T47D (cell line): ENCODE measurements around the gene GZMM.

Experiments used
- DNase-seq, 2 experiments: peaks; one replicate each; pipeline versions ENCODE4 v3.0.0 to v3.0.0-alpha.2; 2011 to 2012; ENCODE audit warnings: low read depth in 1 of 2, low spot score in 1 of 2
- JUND ChIP-seq: IDR thresholded peaks from 2 replicates; pipeline ENCODE4 v1.6.1; 2012; ENCODE audit warnings: low read depth
- in situ Hi-C: cut with HindIII; loops from 2 replicates; pipeline ENCODE4 v1.10.0; 2016; ENCODE audit warnings: low sequenced_read_pairs, low pct_unique_long_range_greater_than_20kb

Gene GZMM

DNA sequence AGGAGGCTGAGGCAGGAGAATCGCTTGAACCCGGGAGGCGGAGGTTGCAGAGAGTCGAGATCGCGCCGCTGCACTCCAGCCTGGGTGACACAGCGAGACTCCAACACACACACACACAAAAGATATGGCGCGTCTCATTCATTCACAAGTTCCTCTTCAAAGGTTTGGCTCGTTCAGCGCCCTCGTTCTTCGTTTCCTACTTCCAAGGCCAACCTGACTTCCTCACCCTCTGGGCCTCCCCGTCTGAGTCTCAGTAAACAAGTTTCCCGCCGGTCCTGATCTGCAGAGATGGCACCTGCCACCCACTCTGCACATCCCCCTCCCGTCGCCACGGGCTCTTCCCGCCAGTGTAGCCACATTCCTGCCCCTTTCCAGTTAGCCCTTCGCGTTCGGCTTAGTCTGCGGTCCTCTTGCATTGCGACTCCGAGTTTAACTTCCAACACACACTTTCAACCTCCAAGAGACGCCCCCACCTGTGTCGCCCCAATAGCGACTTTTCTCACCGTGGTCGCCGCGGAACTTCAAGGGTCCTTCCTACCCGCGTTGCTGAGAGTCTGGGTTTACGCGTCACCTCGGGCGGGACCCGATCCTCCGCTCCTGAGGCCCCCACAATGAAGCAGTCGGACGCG lies 27.2 kb downstream of the GZMM start:
- no peak for TF ChIP-seq JUND
- peak; percentile 68 to 97 for DNase-seq
- in situ Hi-C loops = no loop called here

DNA sequence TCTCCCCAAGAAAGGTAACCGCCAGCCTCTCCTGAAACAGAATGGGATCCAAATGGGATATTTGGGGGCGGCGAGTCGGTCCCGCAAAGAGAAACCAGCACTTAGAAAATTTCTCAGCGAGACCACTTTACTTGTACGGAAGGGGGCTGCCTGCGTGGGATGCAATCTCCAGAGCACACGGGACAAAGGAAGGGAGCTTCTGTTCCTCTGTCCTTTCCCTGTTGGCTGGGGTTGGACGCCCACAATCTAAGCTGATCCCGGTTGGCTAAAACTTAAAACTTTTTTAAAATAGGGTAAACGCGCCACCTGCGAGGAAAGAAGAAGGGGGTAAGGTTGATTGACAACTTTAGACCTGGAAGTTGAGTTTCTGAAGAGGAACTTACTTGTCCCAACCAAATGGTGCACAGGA lies 27.7 kb downstream of the GZMM start:
- in situ Hi-C loops = no loop called here
- DNase-seq = peak in 1 of 2 experiments; percentile 73
- no peak for TF ChIP-seq JUND

DNA sequence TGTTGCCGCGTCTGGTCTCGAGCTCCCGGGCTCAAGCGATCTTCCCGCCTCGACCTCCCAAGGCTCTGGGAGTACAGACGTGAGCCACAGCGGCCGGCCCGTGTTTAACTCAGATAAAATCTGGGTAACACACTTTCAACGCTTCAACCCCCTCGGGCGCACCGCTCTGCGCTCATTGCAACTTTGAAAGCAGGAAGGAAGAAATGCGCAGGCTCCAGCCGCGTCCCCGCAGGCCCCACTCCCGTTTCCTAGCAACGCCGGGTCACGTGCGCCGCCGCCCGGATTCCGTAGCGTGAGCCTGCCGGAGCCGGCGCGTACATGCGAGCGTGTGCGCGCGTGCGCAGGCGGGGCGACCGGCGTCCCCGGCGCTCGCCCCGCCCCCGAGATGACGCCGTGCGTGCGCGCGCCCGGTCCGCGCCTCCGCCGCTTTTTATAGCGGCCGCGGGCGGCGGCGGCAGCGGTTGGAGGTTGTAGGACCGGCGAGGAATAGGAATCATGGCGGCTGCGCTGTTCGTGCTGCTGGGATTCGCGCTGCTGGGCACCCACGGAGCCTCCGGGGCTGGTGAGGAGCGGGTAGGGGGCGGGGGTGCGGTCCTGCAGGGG lies 28.4 kb downstream of the GZMM start, which contains the start of gene BSG:
TSS of gene BSG (plus strand) at position 457 of the 603 bp plus-strand sequence. CDS start at position 496, 39 bp downstream.
- TF ChIP-seq JUND = no peak; the same call in 1 of the 2 replicates
- in situ Hi-C loops = no loop called here

GRCh38 chr19:572743-573518 lies 29.1 kb downstream of the GZMM start:
- TF ChIP-seq JUND = no peak
- DNase-seq = peak in 1 of 2 experiments; percentile 56
- in situ Hi-C loops = no loop called here

More for the DNA sequence above, 28.4 kb downstream of the GZMM start, which contains the start of gene BSG:
- DNase-seq = peak; percentile 95 to 99

GRCh38 chr19:573519-573825 lies 29.6 kb downstream of the GZMM start:
- in situ Hi-C loops = no loop called here
- TF ChIP-seq JUND = no peak
- no peak for DNase-seq

GRCh38 chr19:574658-575526 lies 31.0 kb downstream of the GZMM start:
- no peak for TF ChIP-seq JUND
- DNase-seq = no peak
- in situ Hi-C loops = no loop called here

DNA sequence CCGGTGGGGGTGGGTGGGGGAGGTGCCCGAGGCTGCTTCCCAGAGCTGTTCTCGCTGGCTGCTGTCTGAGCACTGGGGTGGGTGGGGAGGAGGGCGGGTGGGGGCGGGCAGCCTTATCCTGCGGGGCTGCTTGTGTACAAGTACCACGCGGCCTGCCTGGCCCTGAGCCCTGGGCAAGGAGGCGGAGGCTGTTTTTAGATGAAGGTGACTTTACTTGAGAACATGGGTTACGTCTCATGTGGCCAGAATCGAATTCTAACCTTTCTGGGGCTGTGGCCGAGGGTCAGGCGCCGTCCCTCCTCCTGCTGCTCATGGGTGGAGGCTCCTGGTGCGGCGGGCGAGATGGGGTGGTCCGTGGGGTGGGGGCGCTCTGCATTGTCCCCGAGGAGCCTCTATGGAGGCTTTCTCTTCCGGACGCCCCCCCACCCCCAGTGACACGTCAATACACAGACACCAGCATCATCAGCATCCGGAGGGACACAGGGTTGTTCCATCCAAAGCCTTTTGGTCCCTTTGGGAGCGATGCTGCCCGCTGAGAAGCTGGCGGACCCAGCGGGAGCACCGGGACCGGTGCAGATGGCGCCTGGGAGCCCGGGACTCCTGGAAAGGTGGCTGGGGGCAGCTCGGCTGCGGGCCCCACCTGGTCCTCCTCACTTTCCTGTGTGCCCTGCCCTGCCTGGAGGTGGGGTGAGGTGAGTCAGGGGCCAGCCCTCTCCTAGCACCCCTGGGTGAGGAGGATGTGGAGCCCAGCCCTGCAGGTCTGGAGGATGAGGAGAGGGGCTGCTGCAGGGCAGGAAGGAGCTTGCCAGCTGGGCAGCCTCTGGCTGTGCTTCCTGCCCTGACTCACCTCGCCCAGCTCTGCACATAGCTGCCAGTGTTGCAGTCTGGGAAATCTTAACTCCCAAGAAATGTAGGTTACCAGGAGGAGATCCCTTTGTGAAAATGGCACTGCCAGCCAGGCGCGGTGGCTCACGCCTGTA lies 32.0 kb downstream of the GZMM start:
- in situ Hi-C loops = no loop called here

GRCh38 chr19:576768-577438 lies 33.0 kb downstream of the GZMM start:
- DNase-seq = no peak
- in situ Hi-C loops = no loop called here
- no peak for TF ChIP-seq JUND

More for the DNA sequence above, 32.0 kb downstream of the GZMM start:
- TF ChIP-seq JUND = no peak
- no peak for DNase-seq

DNA sequence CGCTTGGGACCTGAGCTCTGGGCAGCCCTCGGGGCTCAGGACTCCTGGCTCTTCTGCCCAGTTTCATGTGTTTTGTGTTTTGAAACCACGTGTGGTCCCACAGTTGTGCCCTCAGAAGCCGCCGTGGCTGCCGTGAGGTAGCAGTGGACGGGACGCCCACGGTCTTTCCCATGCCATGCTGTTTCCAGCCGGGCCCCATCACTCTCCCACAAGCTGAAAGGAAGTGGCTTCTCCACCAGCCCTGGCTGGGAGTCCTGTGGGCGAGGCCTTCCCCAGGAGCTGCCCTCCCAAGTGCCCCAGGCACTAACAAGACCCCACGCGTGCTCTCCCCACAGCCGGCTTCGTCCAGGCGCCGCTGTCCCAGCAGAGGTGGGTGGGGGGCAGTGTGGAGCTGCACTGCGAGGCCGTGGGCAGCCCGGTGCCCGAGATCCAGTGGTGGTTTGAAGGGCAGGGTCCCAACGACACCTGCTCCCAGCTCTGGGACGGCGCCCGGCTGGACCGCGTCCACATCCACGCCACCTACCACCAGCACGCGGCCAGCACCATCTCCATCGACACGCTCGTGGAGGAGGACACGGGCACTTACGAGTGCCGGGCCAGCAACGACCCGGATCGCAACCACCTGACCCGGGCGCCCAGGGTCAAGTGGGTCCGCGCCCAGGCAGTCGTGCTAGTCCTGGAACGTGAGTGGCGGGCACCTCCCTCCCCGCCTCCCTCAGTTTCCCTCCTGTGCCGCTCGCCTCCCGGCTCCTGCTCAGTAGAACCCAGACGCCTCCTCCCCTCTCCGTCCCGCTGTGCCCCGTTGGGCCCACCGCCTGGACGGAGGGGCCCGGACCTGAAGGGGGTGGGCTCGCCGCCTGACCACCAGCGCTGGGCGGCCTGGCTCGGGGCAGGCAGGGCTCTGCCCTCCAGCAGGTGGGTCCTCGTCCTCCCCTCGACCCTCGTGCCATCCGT lies 33.9 kb downstream of the GZMM start:
- no peak for TF ChIP-seq JUND
- in situ Hi-C loops = no loop called here
- DNase-seq = no peak

DNA sequence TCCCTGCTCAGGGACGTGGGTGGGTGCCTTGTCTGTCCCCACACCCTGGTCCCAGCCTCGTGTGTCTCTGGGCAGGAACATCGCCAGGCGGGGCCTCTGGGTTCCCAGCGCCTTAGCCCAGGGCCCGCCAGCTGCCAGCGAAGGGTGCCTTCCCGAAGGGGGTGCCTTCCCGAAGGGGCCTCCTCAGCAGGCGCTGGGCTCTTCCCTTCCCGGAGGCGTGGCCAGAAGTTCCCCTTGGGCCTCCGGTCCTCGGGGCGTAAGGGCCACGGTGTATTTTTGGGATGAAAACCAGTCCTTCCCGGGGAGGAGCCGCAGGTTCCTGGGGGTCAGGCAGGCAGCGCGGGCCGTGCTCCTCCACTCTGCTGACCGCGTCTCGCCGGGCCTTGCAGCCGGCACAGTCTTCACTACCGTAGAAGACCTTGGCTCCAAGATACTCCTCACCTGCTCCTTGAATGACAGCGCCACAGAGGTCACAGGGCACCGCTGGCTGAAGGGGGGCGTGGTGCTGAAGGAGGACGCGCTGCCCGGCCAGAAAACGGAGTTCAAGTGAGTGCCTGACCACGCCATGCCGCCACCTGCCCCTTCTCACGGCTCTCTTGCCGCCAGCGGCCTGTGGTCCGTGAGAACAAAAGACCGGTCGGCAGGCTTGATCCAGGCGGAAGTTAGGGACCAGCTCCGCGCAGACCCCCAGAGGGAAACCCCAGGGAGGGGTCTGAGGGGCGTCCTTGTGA lies 35.4 kb downstream of the GZMM start:
- no peak for DNase-seq
- in situ Hi-C loops = no loop called here
- TF ChIP-seq JUND = no peak
